GM21737 (cell line): Measurements from ENCODE around the gene CYB561D2.

Source experiments
- ATAC-seq: cut with Tn5 transposase; IDR thresholded peaks from one replicate; pipeline ENCODE4 v1.9.1; 2021; ENCODE audit warnings: mild to moderate bottlenecking, moderate library complexity; ENCODE audit not compliant: unreplicated experiment

The CYB561D2 gene

GRCh38 chr3:50388016-50388719 is 37.5 kb downstream of the CYB561D2 start:
- no peak for ATAC-seq

- no peak for ATAC-seq
Observed at GRCh38 chr3:50388720-50389413, 38.2 kb downstream of the CYB561D2 start.

DNA sequence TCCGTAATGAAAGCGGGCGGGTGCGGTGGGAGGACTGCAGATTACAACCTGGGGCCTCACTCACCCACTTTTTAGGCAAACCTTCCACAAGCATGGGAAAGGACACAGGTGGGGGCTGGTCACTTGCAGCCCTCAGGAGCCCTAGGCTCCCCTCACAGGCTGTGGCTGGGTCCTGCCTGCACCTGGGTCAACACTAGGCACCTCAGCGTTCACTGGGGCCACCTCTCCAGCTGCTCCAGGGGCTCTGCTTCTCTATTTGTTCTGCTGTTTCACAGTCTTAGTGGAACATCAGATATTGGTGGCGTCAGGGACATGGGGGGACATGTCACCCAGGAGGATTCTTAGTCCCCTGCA is 38.7 kb downstream of the CYB561D2 start:
- ATAC-seq, result no peak

DNA sequence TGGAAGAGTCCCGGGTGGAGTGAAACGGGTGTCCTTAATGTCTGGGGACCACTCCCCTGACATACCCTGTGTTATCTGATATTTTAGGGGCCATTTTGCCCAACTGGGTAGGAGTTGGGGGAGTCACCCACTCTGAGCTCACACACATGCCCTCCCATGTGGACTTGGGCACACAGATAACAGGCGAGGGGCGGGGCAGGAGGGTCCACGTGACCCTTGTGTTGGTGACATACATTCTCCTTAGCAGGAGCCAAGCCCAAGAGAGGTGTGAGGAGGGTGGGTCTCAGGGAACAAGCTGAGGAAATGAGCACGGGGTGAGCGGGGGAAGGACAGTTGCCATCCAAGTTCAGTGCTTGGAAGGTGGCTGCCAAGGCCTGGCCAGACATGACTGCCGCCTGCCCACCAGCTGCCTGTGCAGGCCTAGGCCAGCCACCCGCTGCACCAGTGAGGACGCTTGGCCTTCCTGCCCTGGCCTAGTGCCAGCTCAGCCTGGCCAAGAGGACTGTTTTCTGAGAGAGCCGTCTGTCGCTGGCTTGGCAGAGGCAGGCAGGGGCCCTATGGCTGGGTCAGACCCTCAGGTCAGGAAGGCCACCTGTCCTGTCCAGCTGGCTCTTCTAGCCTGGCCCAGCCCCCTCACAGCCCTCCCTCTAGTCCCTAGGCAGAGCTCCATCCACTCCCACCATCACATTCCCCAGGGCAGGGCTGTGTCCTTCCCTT is 40.0 kb downstream of the CYB561D2 start:
- ATAC-seq, result no peak

DNA sequence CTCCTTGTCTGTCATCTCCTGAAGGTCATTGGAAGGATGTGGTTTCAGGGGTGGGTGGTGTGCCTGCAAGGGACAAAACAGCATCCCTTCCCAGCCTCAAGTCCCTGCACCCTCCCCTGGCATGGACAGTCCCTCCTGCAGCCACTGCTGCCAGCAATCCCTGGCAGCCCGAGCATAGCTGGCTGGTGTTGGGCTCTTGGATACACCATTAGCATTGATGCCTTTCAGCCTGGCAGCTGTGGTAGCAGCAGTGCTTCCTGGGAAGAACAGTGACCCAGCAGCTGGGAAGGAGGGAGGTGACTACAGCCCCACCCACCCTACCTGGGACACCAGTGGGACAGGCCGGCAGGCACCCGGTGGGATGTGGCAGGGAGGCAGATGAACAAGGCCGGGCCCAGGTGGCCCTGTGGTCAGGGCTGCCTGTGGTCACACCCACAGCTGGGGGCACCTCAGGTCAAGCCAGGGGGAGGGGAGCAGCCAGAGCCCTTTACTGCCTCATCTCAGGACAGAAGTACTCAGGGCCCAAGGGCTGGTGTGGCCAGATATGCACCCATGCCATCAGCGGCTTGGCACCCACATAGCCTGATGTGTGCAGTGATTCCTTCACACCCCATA is 41.5 kb downstream of the CYB561D2 start:
- no peak for ATAC-seq

GRCh38 chr3:50393061-50393460 is 42.4 kb downstream of the CYB561D2 start:
- ATAC-seq, result no peak

DNA sequence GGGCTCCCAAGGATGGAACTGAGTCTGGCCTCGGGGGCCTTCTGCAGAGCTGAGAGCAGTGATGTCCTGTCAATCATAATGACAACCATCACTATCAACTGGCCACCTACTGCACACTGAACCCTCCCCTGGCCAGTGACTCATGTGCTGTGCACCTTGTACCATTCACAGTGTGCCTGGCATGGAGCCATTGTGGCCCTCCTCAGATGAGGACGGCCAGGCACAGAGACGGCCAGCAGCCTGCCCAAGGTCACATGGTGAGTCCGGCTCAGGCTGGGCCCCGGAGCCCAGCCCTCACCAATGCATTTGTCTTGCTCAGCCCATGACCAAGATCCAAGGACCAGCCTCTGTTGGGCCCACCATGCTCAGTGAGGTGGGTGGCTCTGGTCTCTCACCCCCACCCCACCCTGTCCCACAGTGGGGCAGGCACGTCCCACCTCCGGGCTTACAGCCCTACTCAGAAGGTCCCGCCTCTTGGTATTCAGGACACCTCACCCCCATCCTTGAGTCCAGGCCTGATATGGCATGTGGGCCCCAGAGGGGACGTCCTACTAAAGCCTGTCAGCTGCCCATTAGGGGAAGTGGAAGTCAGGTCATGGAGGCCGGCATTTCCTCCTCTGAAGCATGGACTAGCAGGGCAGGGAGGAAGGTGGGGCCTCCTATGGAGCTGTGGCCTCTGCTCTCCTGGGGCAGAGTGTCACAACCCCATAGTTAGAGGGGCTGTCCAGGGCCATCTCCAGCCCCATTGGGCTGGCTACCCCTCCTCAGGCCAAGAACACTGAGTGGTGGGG is 44.6 kb downstream of the CYB561D2 start:
- no peak for ATAC-seq

GRCh38 chr3:50396502-50396901 is 45.8 kb downstream of the CYB561D2 start:
- no peak for ATAC-seq

DNA sequence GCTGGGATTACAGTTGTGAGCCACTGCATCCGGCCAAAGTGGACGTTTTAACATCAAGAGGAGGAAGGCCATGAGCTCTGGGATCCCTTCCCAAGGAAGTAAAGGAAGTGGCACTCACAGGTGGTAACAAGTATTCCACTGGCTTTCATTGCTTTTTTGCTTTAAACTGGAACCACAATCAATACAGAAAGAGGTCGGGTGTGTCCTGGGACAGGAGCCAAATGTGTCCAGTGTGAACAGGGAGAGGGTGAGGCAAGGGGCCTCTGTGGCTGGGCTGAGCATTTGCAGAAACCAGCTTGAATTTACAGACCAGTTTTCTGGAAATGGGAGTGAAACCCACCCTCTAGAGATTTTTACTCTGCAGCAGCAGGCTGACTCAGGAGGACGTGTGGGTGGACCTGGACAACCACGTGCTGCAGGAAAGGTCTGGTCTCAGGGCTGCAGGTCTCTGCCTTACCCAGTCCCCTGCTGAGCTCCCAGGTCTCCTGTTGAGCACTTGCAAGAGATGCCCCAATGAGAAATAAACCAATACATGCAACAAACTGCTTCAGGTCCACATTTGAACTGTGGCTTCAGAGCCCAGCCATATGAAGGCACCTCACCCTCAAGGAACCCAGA is 51.4 kb downstream of the CYB561D2 start:
- ATAC-seq, result no peak
